K562 (cell line): ENCODE results near the gene GABARAPL1. TPM values are rescaled to one million over a fixed set of nuclear protein-coding genes. Genes with fewer than 3 reads are reported as not detected.

Source experiments
- ATAC-seq: fragments of 200-7000 bp; cut with Tn5 transposase; 3 replicates; pipeline ENCODE4 v1.9.1; 2020; ENCODE audit warnings: moderate library complexity
- BruUV-seq: library from RNA; stranded (reverse); fragments of 400-500 nt; replicated peaks from 2 replicates; lab custom pipeline; 2021; lab: Mats Ljungman, UMichigan
- CTCF ChIA-PET: fragments of 300-600 bp; formaldehyde crosslinking; extraction: SDS; loops from one replicate; lab custom pipeline; 2021; ENCODE audit warnings: low intra/inter-chr PET ratio; lab: Yijun Ruan, JAX
- POLR2A ChIA-PET: fragments of 300-600, 350-650 bp; sonication (Branson Sonifier 250); formaldehyde crosslinking; extraction: SDS; loops from one replicate; lab custom pipeline; 2021; ENCODE audit warnings: antibody characterized with exemption, inconsistent platforms; lab: Yijun Ruan, JAX
- DNase-seq, 4 experiments: peaks; one replicate each; pipeline versions ENCODE4 v3.0.0 to v3.0.0-alpha.2; 2011 to 2018; ENCODE audit warnings: low spot score in 3 of 4, mixed read lengths in 3 of 4; ENCODE audit errors: extremely low read depth in 1 of 4
- FAIRE-seq: peaks from 2 replicates; lab custom pipeline; 2011; peaks lifted over from hg19 to GRCh38; lab: Jason Lieb, UNC
- H2AFZ ChIP-seq: 2 replicates; pipeline ENCODE4 v1.6.0; 2011; ENCODE audit warnings: low read depth, low read length, control low read depth, inconsistent platforms
- H3K27ac ChIP-seq: fragments of 200-600 bp; 3 replicates; pipeline ENCODE4 v1.8.0; 2011; ENCODE audit warnings: low read depth, mild to moderate bottlenecking, control low read depth, inconsistent platforms, low read length, moderate library complexity, mixed read lengths; ENCODE audit errors: extremely low read depth
- H3K27me3 ChIP-seq, 2 experiments: fragments of 300-600 bp in 1 of 2; 2 replicates in 1 of 2; 3 replicates in 1 of 2; pipeline versions ENCODE4 v1.6.0 to v1.8.0; 2011; ENCODE audit warnings: inconsistent platforms in 2 of 2, low read length in 2 of 2, mild to moderate bottlenecking in 1 of 2, mixed read lengths in 1 of 2, moderate library complexity in 1 of 2; ENCODE audit not compliant: control insufficient read depth in 2 of 2, insufficient read depth in 2 of 2
- H3K36me3 ChIP-seq: fragments of 300-600 bp; 3 replicates; pipeline ENCODE4 v1.8.0; 2011; ENCODE audit warnings: mild to moderate bottlenecking, low read length, inconsistent platforms; ENCODE audit not compliant: control insufficient read depth, insufficient read depth
- H3K4me1 ChIP-seq, 2 experiments: fragments of 200-600 bp in 1 of 2; replicated peaks in 1 of 2; 2 replicates in 1 of 2; 3 replicates in 1 of 2; pipeline versions ENCODE4 v1.5.1 to v1.8.0; 2011; ENCODE audit warnings: inconsistent platforms in 2 of 2, low read length in 2 of 2, mild to moderate bottlenecking in 1 of 2, mixed read lengths in 1 of 2, moderate library complexity in 1 of 2; ENCODE audit not compliant: control insufficient read depth in 2 of 2, insufficient read depth in 2 of 2
- H3K4me2 ChIP-seq: 2 replicates; pipeline ENCODE4 v1.6.1; 2011; ENCODE audit warnings: low read length, control low read depth, inconsistent platforms, mixed read lengths; ENCODE audit not compliant: insufficient read depth
- H3K4me3 ChIP-seq: fragments of 200-600 bp; sonication (generic), shearing (Covaris generic); 2 replicates; pipeline ENCODE4 v1.5.1; 2016; ENCODE audit warnings: control low read depth, inconsistent platforms
- H3K79me2 ChIP-seq: fragments of 200-600 bp; 3 replicates; pipeline ENCODE4 v1.8.0; 2011; ENCODE audit warnings: low read length, inconsistent platforms; ENCODE audit not compliant: control insufficient read depth, insufficient read depth
- H3K9ac ChIP-seq, 2 experiments: 2 replicates each; pipeline versions ENCODE4 v1.6.0 to v1.6.1; 2011; ENCODE audit warnings: low read depth in 2 of 2, low read length in 2 of 2, control low read depth in 1 of 2, inconsistent platforms in 1 of 2, mild to moderate bottlenecking in 1 of 2, mixed read lengths in 1 of 2; ENCODE audit not compliant: insufficient read depth in 1 of 2
- H3K9me1 ChIP-seq: one replicate; pipeline ENCODE4 v1.6.0; 2011; ENCODE audit warnings: inconsistent platforms, mild to moderate bottlenecking, low read length, moderate library complexity; ENCODE audit not compliant: control insufficient read depth, insufficient read depth
- H3K9me3 ChIP-seq: replicated peaks from 2 replicates; pipeline ENCODE4 v1.5.1; 2011; ENCODE audit warnings: low read depth, low read length, inconsistent platforms; ENCODE audit not compliant: control insufficient read depth, insufficient read depth
- H4K20me1 ChIP-seq: replicated peaks from 2 replicates; pipeline ENCODE4 v1.6.1; 2011; ENCODE audit warnings: low read length, inconsistent platforms, mixed read lengths; ENCODE audit not compliant: control insufficient read depth, insufficient read depth
- BCOR ChIP-seq: fragments of 450-650 bp; IDR thresholded peaks from 2 replicates; pipeline ENCODE4 v1.6.1; 2016
- DMBX1 ChIP-seq: fragments of 250-450 bp; sonication (Bioruptor Pico); IDR thresholded peaks from 2 replicates; pipeline ENCODE4 v1.8.0; 2022; ENCODE audit warnings: inconsistent platforms, mild to moderate bottlenecking, moderate library complexity, borderline replicate concordance
- FOSL1 ChIP-seq: fragments of 200-800 bp; sonication (Bioruptor generic); conservative IDR thresholded peaks from 2 replicates; pipeline ENCODE4 v1.6.1; 2016; ENCODE audit warnings: missing genetic modification characterization, missing compliant biosample characterization
- KDM5B ChIP-seq: fragments of 200-600 bp; sonication (generic); IDR thresholded peaks from 2 replicates; pipeline ENCODE4 v1.6.1; 2012; ENCODE audit warnings: low read depth, mild to moderate bottlenecking, moderate library complexity, low read length, control low read depth, inconsistent platforms; ENCODE audit not compliant: insufficient replicate concordance
- LCOR ChIP-seq: sonication (generic); formaldehyde crosslinking; IDR thresholded peaks from 2 replicates; pipeline ENCODE4 v1.8.0; 2022; ENCODE audit warnings: mild to moderate bottlenecking, missing genetic modification reagents
- MIER1 ChIP-seq: fragments of 450-650 bp; IDR thresholded peaks from 2 replicates; pipeline ENCODE4 v1.6.1; 2016; ENCODE audit warnings: antibody characterized with exemption, mild to moderate bottlenecking, low read depth
- TAF1 ChIP-seq: IDR thresholded peaks from 2 replicates; pipeline ENCODE4 v1.6.1; 2011; ENCODE audit warnings: mild to moderate bottlenecking, low read length, moderate library complexity; ENCODE audit not compliant: insufficient read depth, control insufficient read depth, severe bottlenecking; ENCODE audit errors: extremely low read depth
- TCFL5 ChIP-seq: fragments of 250-450 bp; sonication (Bioruptor Pico); conservative IDR thresholded peaks from 2 replicates; pipeline ENCODE4 v1.6.1; 2021; ENCODE audit warnings: mild to moderate bottlenecking, moderate library complexity, matching md5 sums
- ZBTB8A ChIP-seq: fragments of 450-650 bp; IDR thresholded peaks from 2 replicates; pipeline ENCODE4 v1.6.1; 2018; ENCODE audit warnings: mild to moderate bottlenecking, moderate library complexity; ENCODE audit not compliant: partially characterized antibody
- ZNF282 ChIP-seq: sonication (generic); formaldehyde crosslinking; IDR thresholded peaks from 2 replicates; pipeline ENCODE4 v1.8.1; 2023; ENCODE audit warnings: missing genetic modification reagents
- whole genome bisulfite sequencing: fragments of 100-300 bp; shearing (Covaris generic); methylation state at CpG from one replicate; pipeline ENCODE4 v1.1.6; 2016; ENCODE audit warnings: low coverage, mixed read lengths; ENCODE audit not compliant: insufficient coverage; ENCODE audit errors: missing lambda C conversion rate; 5-methylcytosine and 5-hydroxymethylcytosine counted together
- in situ Hi-C: fragments of 300-500 bp; cut with MboI; formaldehyde crosslinking; loops from 4 replicates; pipeline ENCODE4 v1.15.0; 2018; ENCODE audit warnings: inconsistent platforms, mixed read lengths
- intact Hi-C: fragments of 100-400 bp; cut with micrococcal nuclease; formaldehyde crosslinking; loops from 2 replicates; pipeline ENCODE4 v1.14.2; 2022
- polyA plus RNA-seq, 8 experiments: library from polyadenylated mRNA; depleted of rRNA in 4 of 8; stranded (reverse) in 5 of 8; unstranded in 3 of 8; fragments of >200 nt; fragmentation: Nextera tagmentation in 2 of 8; fragmentation: Illumina TruSeq in 1 of 8; extraction: Ambion mirVana in 2 of 8; extraction: Trizol in 1 of 8; gene quantifications; 2 replicates each; pipeline versions ENCODE4 v1.2.1 to v1.2.3, GENCODE V29; 2011 to 2014; ENCODE audit warnings: inconsistent platforms in 1 of 8, missing spikeins in 1 of 8
- total RNA-seq, 7 experiments: library from RNA; depleted of rRNA in 6 of 7; stranded (reverse); fragments of >200 nt in 6 of 7; fragmentation: Illumina TruSeq in 2 of 7; extraction: Trizol in 2 of 7; gene quantifications; 2 replicates each; pipeline versions ENCODE4 v1.2.1 to v1.2.3, GENCODE V29; 2011 to 2021; ENCODE audit warnings: low replicate concordance in 1 of 7
- TF ChIP-seq, protein P1 (sequence below): fragments of 450-650 bp; IDR thresholded peaks from 2 replicates; pipeline ENCODE4 v1.6.1; 2016; ENCODE audit warnings: antibody characterized with exemption
- TF ChIP-seq, protein P2 (sequence below): sonication (generic); formaldehyde crosslinking; IDR thresholded peaks from 2 replicates; pipeline ENCODE4 v1.8.0; 2022; ENCODE audit warnings: mild to moderate bottlenecking, missing genetic modification reagents
- TF ChIP-seq, protein P3 (sequence below): IDR thresholded peaks from 2 replicates; pipeline ENCODE4 v1.6.1; 2012; ENCODE audit warnings: low read depth, low read length, improper control_type of control experiment, borderline replicate concordance
- TF ChIP-seq, protein P4 (sequence below): sonication (generic); formaldehyde crosslinking; IDR thresholded peaks from 2 replicates; pipeline ENCODE4 v1.8.1; 2023; ENCODE audit warnings: mild to moderate bottlenecking, missing genetic modification reagents, moderate library complexity

The GABARAPL1 gene
- total and polyA plus RNA-seq, 9 of the 15 experiments (the other 6 are each of a cell fraction or from before 2014, with no cell fraction given): 2.3 to 15.9 (median 11.3) TPM

DNA sequence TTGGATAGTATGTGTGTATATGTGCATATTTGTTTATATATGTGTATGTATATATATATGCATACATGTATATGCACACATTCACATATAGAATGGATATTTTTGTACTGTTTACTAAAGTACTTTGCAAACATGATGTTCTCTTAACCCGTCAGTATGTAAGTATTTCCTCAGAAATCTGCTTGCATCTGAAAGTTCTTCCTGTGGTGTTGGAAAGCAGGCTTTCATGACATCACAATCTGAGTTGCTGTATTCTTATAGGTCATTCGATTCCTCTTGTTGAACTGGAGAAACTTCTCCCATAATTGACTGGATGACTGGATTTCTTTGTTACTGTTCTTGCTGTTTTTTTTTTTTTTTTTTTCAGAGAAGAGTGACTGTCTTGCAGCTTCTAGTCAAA, 29.1 kb downstream of the GABARAPL1 start:
- Histone ChIP-seq H3K27ac (no peak overlapping the region), H3K9me1 (no peaks in the 10 kb centered on the region), H3K9me3 (no peaks in the 10 kb centered on the region), H3K27me3 (no peaks in the 10 kb centered on the region), H2AFZ (no peak overlapping the region), H3K36me3 (no peaks in the 10 kb centered on the region), H4K20me1 (no peaks in the 10 kb centered on the region), H3K4me2 (no peak overlapping the region), H3K4me1 (no peaks in the 10 kb centered on the region), H3K9ac (no peak overlapping the region), H3K4me3 (no peak overlapping the region), H3K79me2 (no peaks in the 10 kb centered on the region)
- CTCF ChIA-PET: no interaction called here
- DNase-seq (no peak), FAIRE-seq (no peak), ATAC-seq (no peak)
- no peak for TF ChIP-seq TAF1
- no peak for TF ChIP-seq FOSL1
- TF ChIP-seq, protein P1, sequence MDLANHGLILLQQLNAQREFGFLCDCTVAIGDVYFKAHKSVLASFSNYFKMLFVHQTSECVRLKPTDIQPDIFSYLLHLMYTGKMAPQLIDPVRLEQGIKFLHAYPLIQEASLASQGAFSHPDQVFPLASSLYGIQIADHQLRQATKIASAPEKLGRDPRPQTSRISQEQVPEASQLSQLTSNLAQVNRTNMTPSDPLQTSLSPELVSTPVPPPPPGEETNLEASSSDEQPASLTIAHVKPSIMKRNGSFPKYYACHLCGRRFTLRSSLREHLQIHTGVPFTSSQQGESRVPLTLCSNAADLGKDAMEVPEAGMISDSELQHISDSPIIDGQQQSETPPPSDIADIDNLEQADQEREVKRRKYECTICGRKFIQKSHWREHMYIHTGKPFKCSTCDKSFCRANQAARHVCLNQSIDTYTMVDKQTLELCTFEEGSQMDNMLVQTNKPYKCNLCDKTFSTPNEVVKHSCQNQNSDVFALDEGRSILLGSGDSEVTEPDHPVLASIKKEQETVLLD: no peak
- no peak for TF ChIP-seq TCFL5 (CRISPR knock-in tag)
- TF ChIP-seq, protein P2, sequence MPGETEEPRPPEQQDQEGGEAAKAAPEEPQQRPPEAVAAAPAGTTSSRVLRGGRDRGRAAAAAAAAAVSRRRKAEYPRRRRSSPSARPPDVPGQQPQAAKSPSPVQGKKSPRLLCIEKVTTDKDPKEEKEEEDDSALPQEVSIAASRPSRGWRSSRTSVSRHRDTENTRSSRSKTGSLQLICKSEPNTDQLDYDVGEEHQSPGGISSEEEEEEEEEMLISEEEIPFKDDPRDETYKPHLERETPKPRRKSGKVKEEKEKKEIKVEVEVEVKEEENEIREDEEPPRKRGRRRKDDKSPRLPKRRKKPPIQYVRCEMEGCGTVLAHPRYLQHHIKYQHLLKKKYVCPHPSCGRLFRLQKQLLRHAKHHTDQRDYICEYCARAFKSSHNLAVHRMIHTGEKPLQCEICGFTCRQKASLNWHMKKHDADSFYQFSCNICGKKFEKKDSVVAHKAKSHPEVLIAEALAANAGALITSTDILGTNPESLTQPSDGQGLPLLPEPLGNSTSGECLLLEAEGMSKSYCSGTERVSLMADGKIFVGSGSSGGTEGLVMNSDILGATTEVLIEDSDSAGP (CRISPR knock-in tag): no peak
- TF ChIP-seq BCOR: no peak
- no peak for TF ChIP-seq DMBX1 (CRISPR knock-in tag)
- no peak for TF ChIP-seq ZNF282 (CRISPR knock-in tag)
- TF ChIP-seq, protein P3, sequence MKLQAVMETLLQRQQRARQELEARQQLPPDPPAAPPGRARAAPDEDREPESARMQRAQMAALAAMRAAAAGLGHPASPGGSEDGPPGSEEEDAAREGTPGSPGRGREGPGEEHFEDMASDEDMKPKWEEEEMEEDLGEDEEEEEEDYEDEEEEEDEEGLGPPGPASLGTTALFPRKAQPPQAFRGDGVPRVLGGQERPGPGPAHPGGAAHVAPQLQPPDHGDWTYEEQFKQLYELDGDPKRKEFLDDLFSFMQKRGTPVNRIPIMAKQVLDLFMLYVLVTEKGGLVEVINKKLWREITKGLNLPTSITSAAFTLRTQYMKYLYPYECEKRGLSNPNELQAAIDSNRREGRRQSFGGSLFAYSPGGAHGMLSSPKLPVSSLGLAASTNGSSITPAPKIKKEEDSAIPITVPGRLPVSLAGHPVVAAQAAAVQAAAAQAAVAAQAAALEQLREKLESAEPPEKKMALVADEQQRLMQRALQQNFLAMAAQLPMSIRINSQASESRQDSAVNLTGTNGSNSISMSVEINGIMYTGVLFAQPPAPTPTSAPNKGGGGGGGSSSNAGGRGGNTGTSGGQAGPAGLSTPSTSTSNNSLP: no peak
- TF ChIP-seq, protein P4, sequence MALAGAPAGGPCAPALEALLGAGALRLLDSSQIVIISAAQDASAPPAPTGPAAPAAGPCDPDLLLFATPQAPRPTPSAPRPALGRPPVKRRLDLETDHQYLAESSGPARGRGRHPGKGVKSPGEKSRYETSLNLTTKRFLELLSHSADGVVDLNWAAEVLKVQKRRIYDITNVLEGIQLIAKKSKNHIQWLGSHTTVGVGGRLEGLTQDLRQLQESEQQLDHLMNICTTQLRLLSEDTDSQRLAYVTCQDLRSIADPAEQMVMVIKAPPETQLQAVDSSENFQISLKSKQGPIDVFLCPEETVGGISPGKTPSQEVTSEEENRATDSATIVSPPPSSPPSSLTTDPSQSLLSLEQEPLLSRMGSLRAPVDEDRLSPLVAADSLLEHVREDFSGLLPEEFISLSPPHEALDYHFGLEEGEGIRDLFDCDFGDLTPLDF (CRISPR knock-in tag): no peak
- TF ChIP-seq KDM5B: no peak
- no peak for TF ChIP-seq MIER1
- no peak for TF ChIP-seq LCOR (CRISPR knock-in tag)
- no peak for TF ChIP-seq ZBTB8A
- WGBS: 0% methylated on average over 2 of the region's 2 CpGs
- POLR2A ChIA-PET: interaction anchor here (0.9 kb wide), 1 partner anchor 10 kb away, joined by 3 read pairs; no protein-coding TSS in a partner anchor
- BruUV-seq: no TSS peak
- intact Hi-C loops (no loop called here), in situ Hi-C loops (loop anchor here (25.0 kb wide), 1 partner anchor 971 kb away; no protein-coding TSS in a partner anchor)
